ENCODE results near the gene ALPK3. TPM values are rescaled to one million over a fixed set of nuclear protein-coding genes. Genes with fewer than 3 reads are reported as not detected.
"Not testable (repeated sequence)": the region's sequence is repeated elsewhere in the genome, so short reads cannot be mapped to it uniquely, and the experiment has no call there.

The ALPK3 gene
- total RNA-seq, 1 experiment from 2014 or later, result 66.1 TPM

- no peak for DNase-seq (ENCODE audit: low spot score)
These were observed 58.0 kb downstream of the ALPK3 start for GRCh38 chr15:84874981-84875699.

GRCh38 chr15:84876269-84876668, 59.1 kb downstream of the ALPK3 start:
- no peak for DNase-seq (ENCODE audit: low spot score)

- DNase-seq (ENCODE audit: low spot score), result not testable (repeated sequence)
These were observed 60.5 kb downstream of the ALPK3 start for GRCh38 chr15:84877701-84878100.

- DNase-seq (ENCODE audit: low spot score), result peak; percentile 90
These were observed 61.3 kb downstream of the ALPK3 start for GRCh38 chr15:84878504-84878903.

GRCh38 chr15:84879088-84879780, 62.1 kb downstream of the ALPK3 start:
- DNase-seq (ENCODE audit: low spot score), result no peak

- DNase-seq (ENCODE audit: low spot score), result no peak
These were observed 62.9 kb downstream of the ALPK3 start for GRCh38 chr15:84880007-84880406.

DNA sequence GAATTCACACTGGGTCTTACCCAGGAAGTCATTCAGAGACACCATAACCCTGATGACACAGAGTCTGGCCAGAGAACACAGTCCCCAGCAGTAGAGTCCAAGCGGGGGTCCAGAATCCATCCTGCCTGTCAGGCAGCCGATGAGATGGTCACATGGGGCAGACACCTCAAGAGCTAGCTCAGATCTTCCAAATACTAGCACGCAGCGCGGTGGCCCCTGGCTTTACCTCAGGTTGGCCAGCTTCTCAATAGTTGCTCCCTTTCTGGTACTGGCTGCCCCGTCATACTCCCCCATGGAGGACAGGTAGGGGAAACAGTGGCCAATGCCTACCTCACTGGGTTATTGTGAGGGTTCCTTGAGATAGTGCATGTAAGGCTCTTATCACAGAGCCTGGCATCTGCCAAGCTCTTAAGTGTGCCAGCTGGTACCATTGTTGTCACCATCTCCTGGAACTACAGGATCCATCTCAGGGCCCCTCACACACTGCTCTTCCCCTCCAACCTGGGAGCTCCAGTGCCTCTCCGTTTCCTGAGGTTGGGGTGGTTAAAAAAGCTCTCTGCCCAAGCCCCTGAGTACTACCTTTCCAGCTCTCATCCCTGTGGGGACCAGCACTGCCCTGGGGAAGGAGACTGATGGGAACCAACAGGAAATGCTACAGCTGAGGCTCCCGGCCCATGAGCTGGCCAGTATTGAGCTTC, 63.8 kb downstream of the ALPK3 start:
- no peak for DNase-seq (ENCODE audit: low spot score)

GRCh38 chr15:84881520-84881830, 64.3 kb downstream of the ALPK3 start:
- DNase-seq (ENCODE audit: low spot score), result no peak

DNA sequence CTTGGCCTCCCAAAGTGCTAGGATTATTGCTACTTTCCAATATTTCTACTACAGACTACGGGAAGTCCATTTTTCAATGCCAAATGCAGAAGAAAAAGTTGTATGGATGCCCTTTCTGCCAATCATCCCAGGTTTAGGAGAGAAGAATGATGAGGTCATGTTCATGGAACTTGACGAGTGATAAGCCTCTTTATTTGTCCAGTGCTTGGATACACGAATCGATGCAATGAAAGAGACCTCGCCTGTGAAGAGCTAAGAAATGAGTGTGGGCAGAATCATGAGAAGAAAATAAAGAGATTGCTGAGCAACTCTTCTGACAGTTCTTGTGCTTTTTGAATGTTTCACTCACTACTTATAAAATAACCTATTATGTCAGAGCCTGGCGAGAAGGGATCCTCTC, 66.3 kb downstream of the ALPK3 start:
- DNase-seq (ENCODE audit: low spot score), result no peak

DNA sequence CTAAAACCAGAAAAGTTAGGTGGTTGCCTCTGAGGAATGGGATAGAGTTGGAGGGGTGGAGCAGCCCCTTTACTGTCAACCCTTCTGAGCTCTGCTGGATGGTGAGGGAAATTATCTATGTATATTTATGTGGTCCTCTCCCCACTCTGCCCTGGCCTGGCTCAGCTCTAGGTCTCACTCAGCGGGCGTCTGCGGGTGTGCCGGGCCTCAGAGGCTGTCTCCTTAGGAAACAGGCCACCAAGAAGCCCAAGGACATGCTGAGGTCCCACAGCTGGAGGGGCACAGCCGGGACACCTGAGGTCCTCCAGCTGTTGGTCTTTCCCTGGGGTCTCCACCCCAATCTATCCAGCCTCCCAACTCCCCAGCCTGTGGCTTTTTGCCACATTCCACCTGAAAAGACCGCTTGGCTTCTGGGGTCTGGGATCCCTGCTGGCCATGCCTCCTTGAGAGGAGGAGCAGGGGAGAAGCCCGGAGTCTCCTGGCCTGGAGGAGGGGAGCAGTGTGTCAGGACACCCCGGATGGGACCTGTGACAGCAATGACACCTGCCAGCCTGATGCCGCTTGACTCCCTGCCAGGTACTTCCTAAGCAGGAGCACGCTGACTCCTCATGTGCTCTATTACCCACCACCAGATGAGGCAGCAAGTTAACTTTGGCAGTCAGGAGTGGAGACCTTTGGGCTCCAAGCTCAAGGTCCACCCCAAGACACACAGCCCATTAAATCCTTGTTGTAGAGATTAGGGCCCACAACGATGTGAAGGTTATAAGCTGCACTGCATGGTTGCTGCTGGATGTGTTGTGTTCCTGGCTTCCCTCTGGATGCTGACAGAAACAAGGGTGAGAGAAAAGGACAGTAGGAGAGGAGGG, 67.0 kb downstream of the ALPK3 start, which contains the start of gene SLC28A1:
Gene SLC28A1, plus strand, starts transcription at position 747 of the 866 bp plus-strand sequence. CDS start 3,099 bp downstream, outside the sequence.
- DNase-seq (ENCODE audit: low spot score), result peak; percentile 42

- DNase-seq (ENCODE audit: low spot score), result no peak
These were observed 68.6 kb downstream of the ALPK3 start for GRCh38 chr15:84885801-84886200.

DNA sequence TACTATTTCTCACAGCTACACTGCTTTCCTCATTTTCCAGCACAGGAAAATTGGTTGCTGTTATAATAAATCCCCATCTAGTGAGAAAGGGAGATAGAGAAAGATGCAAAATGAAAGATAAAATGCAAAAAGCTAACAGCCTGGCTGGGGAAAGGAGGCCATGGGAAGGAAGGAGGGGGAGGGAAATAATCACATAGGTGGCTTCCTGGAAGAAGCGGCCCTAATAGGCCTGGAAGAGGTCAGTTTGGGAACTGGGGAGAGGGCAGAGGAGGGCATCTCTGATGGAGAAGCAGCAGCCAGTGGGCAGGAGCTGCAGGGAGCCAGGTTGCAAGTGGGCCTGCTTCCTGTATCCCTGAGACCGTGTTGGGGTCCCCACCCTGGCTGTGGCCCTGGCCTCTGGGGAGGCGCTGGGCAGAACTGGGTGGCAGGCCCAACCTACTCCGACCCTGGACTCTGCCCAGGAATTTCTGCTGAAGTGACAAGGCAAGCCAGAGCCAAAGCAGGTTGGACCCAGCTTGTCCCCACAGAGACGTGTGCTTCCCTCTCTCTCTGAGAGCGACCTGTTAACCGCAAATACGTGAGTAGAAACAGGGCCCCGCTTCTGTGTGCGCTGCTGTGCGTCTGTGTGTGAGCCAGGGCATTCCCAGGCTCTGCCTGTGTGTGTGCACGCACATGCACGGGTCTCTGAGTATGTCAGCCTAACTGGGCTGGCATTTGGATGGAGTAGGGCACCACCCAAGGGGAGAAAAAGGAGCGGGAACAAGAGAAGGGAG, 69.2 kb downstream of the ALPK3 start:
- DNase-seq (ENCODE audit: low spot score), result no peak

- DNase-seq (ENCODE audit: low spot score), result no peak
These were observed 69.8 kb downstream of the ALPK3 start for GRCh38 chr15:84886984-84887299.

- DNase-seq (ENCODE audit: low spot score), result no peak
These were observed 70.8 kb downstream of the ALPK3 start for GRCh38 chr15:84887938-84888337.

DNA sequence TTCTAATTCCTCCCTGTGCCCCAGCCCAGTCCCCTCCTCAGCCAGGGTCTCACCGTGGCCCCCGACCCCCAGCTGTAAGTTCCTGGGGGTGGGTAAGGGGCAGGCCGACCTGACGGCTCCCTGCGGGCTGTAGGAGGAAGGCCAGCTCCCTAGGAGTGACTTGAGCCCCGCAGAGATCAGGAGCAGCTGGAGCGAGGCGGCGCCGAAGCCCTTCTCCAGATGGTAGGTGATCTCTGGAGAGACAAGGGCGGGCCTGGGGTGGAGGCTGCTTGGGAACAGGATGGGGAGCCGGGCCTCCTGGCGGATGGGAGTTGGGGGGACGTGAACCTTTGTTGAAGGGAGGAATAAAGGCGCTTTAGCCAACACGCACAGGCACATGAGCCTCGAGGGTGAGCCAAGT, 71.5 kb downstream of the ALPK3 start:
- DNase-seq (ENCODE audit: low spot score), result no peak

- DNase-seq (ENCODE audit: low spot score), result no peak
These were observed 72.3 kb downstream of the ALPK3 start for GRCh38 chr15:84889313-84889990.

DNA sequence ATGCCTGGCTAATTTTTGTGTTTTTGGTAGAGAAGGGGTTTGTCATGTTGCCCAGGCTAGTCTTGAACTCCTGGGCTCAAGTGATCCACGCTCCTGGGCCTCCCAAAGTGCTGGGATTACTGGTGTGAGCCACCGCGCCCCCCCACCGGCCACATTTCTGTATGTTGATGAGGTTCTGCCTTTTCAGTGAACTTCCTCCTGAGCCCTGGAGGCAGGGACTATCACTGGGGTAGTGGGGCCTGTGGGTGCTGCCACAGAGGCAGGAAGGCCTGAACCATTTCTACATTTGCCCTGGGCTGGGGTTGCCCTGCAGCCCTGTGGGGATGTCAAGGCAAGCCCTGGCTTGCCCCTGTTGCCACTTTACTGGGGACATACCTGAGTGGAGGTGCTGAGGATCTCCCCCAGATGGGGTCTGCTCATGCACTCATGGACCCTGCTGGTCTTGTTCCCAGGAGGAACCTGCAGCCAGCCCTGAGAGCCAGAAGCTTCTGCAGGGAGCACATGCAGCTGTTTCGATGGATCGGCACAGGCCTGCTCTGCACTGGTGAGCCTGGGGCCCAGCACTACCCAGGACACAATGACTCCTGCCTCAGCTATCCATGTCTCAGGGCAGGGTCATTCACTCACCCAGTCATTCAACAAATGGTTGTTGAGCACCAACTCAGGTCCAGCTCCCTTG, 73.0 kb downstream of the ALPK3 start:
- DNase-seq (ENCODE audit: low spot score), result no peak

GRCh38 chr15:84890670-84891162, 73.6 kb downstream of the ALPK3 start:
- no peak for DNase-seq (ENCODE audit: low spot score)

DNA sequence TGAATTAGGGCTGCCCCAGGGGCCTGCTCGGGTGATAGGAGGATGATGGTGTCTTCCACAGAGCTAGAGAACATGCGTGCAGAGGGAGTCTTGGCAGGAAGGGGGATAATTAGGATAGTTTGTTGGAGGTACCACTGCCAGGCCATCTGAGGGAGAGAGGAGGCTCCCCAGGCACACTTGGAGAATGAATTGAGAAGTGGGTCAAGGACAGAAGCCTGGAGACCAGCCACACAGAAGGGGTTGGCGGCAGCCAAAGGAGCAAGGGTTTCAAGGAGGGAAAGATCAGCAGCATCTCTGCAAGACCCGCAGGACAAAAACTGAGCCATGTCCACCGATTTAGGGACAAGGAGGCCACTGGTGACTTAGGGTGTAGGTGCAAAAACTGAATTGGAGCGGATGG, 74.2 kb downstream of the ALPK3 start:
- no peak for DNase-seq (ENCODE audit: low spot score)

Measured in HT-29 (cell line).